Upper lobe of right lung (tissue), 1 donor: ENCODE measurements around the gene C1QTNF8. TPM values are rescaled to one million over a fixed set of nuclear protein-coding genes. Genes with fewer than 3 reads are reported as not detected.

Experiments
- ATAC-seq: fragments of 200-7000 bp; cut with Tn5 transposase; one replicate; pipeline ENCODE4 v1.9.1; 2020; ENCODE audit warnings: mild to moderate bottlenecking, moderate library complexity
- DNase-seq: peaks from one replicate; pipeline ENCODE4 v3.0.0-alpha.2; 2020
- H3K27ac ChIP-seq: fragments of 200-600 bp; one replicate; pipeline ENCODE4 v1.8.0; 2022
- H3K27me3 ChIP-seq: fragments of 200-600 bp; one replicate; pipeline ENCODE4 v1.8.0; 2022; ENCODE audit warnings: mild to moderate bottlenecking
- H3K36me3 ChIP-seq: fragments of 200-600 bp; one replicate; pipeline ENCODE4 v1.8.0; 2022
- H3K4me1 ChIP-seq: fragments of 200-600 bp; one replicate; pipeline ENCODE4 v1.8.0; 2022
- H3K4me3 ChIP-seq: fragments of 200-600 bp; one replicate; pipeline ENCODE4 v1.8.0; 2022; ENCODE audit warnings: mild to moderate bottlenecking
- H3K9me3 ChIP-seq: fragments of 200-600 bp; one replicate; pipeline ENCODE4 v1.8.0; 2022
- intact Hi-C: fragments of 100-400 bp; cut with DNase I; formaldehyde crosslinking; loops from one replicate; pipeline ENCODE4 v1.11.0; 2022
- total RNA-seq: library from RNA; stranded (reverse); fragmentation: NEBNext Ultra II Directional; extraction: Animal tissue kit (Norgen Biotek cat#: 25700); gene quantifications from one replicate; pipeline ENCODE4 v1.2.1, GENCODE V29; 2021
- TF ChIP-seq, protein P1 (sequence below): fragments of 200-600 bp; IDR thresholded peaks from one replicate; pipeline ENCODE4 v1.8.0; 2022; ENCODE audit warnings: antibody characterized with exemption
- donor health status: DM: no; HTN: yes; CAD: no; lungs with severe emphysema.

Gene C1QTNF8
- total RNA-seq, 1 donor from 2014 or later = not detected

DNA sequence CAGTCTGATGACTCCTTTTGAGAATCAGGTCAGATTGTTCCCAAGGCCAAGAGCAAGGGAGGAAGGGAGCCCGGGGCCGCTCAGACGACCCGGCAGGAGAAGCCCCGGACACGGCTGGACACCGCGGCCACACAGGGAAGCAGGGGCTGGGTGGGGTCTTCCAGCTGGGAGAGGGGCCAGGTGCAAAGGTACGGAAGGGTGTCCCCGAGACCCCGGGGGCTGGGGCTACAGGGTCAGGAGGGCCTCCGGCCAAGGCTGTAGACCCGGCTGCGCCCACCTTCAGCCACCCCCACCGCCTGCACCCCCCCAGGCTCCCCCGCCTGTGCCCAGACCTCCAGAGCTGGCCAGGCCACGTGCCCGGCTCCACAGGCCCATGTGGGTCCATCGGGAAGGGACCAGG lies 21.9 kb upstream of the C1QTNF8 start:
- no peak overlapping the region for H3K27ac ChIP-seq
- DNase-seq (no peak), ATAC-seq (no peak)
- H3K9me3 ChIP-seq = no peaks in the 10 kb centered on the region
- H3K36me3 ChIP-seq = no peaks in the 10 kb centered on the region
- TF ChIP-seq, protein P1, sequence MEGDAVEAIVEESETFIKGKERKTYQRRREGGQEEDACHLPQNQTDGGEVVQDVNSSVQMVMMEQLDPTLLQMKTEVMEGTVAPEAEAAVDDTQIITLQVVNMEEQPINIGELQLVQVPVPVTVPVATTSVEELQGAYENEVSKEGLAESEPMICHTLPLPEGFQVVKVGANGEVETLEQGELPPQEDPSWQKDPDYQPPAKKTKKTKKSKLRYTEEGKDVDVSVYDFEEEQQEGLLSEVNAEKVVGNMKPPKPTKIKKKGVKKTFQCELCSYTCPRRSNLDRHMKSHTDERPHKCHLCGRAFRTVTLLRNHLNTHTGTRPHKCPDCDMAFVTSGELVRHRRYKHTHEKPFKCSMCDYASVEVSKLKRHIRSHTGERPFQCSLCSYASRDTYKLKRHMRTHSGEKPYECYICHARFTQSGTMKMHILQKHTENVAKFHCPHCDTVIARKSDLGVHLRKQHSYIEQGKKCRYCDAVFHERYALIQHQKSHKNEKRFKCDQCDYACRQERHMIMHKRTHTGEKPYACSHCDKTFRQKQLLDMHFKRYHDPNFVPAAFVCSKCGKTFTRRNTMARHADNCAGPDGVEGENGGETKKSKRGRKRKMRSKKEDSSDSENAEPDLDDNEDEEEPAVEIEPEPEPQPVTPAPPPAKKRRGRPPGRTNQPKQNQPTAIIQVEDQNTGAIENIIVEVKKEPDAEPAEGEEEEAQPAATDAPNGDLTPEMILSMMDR = no peak
- H3K27me3 ChIP-seq = peaks cover 16% of the 10 kb centered on the region
- intact Hi-C loops = no loop called here
- H3K4me1 ChIP-seq = no peaks in the 10 kb centered on the region
- no peak overlapping the region for H3K4me3 ChIP-seq

DNA sequence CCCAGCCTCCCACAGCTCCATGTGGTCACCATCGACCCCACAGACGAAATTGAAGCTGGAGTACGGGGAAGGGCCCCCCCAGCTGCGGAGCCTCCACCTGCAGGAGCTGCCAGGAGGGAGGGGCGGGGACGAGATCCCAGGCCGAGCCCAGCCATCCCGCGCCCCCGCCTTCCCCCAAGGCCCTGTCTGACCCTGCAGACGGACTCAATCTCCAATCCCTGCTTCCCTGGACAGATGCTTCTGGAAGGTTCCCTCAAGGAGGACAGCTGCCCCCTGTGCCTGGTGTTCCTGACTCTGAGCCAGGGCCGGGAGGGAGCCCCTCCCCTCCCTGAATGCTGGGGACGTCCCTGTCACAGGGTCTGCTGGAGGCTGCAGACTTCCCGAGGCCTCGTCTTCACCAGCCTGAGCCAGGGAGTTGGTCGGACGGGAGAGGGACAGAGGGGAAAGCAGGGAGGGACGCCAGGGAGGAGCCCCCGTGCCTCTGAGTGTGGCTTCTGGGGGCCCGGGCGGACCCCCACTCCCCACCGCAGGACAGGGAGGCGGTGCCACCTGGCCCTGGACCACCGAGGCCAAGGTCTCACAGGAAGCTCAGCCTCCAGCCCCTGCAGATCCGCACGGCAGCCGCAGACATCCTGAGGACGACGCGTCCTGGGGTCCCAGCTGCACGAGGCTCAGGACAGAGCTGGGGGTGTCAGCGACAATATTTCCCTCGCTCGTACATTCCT lies 21.3 kb upstream of the C1QTNF8 start:
- Histone ChIP-seq H3K27ac (no peak overlapping the region), H3K36me3 (no peaks in the 10 kb centered on the region), H3K9me3 (no peaks in the 10 kb centered on the region), H3K27me3 (peaks cover 16% of the 10 kb centered on the region), H3K4me3 (no peak overlapping the region), H3K4me1 (no peaks in the 10 kb centered on the region)
- TF ChIP-seq, protein P1 = no peak
- intact Hi-C loops = no loop called here
- DNase-seq (no peak), ATAC-seq (no peak)

DNA sequence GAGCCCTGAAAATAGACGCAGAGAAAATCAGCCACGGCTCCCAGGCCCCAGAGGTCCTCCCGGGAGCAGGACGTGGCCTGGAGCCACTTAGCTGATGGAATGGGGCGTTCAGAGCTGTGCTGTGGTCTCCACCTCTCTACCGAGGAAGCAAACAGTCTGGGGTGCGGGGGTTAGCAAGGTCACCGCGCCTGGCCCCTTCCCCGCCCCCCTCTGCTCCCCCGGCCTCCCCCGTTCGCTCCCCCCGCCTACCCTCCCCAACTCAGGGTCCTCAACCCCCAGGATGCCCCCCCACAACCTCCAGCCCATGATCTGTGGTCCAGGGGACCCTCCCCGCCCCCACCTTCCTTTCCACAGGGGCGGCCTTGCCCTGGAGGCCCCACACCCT lies 20.6 kb upstream of the C1QTNF8 start:
- TF ChIP-seq, protein P1 = no peak
- Histone ChIP-seq H3K27ac (no peak overlapping the region), H3K27me3 (peaks cover 16% of the 10 kb centered on the region)

DNA sequence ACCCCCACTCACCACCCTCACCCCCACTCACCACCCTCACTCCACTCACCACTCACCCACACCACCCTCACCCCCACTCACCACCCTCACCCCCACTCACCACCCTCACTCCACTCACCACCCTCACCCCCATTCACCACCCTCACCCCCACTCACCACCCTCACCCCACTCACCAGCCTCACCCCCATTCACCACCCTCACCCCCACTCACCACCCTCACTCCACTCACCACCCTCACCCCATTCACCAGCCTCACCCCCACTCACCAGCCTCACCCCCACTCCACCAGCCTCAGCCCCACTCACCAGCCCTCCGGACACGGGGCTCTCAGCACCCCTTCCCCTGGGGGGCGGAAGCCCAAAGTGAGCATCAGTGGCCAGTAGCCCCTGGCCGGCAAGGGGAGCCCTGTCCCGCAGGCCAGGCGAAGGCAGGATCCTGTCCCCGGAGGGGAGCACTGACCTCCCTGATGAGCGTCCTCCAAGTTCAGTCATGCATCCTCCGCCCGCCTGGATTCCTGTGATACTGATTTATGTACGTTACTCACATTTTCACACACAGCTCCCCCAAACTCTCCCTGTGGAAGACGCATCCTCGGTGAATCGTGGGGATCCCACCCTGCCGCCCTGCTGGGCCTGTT lies 18.0 kb upstream of the C1QTNF8 start:
- TF ChIP-seq, protein P1 = no peak
- intact Hi-C loops = no loop called here

More for the DNA sequence above, 20.6 kb upstream of the C1QTNF8 start:
- Histone ChIP-seq H3K4me1 (no peaks in the 10 kb centered on the region), H3K36me3 (no peaks in the 10 kb centered on the region), H3K9me3 (no peaks in the 10 kb centered on the region), H3K4me3 (no peak overlapping the region)
- ATAC-seq = no peak
- intact Hi-C loops = no loop called here
- no peak for DNase-seq

DNA sequence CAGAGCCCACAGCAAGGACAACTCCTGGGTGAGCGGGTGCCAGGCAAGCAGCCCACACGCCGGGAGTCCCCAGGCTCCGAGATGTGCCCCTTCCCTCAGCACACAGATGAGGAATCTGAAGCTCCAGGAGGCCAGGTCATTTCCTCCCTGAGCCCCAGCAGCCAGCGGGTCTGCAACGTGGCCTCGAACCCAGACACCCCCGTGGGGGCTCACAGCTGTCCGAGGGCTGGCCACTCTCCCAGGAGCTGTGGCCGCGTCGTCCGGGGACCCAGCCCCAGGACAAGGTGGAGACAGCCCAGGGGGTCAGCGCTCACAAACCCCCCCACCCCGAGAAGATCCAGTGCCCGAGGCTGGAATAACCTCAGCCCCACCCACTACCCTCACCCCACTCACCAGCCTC lies 17.4 kb upstream of the C1QTNF8 start:
- DNase-seq = no peak
- Histone ChIP-seq H3K27ac (no peak overlapping the region), H3K4me1 (no peaks in the 10 kb centered on the region), H3K36me3 (no peaks in the 10 kb centered on the region), H3K4me3 (no peak overlapping the region), H3K27me3 (peaks cover 4% of the 10 kb centered on the region), H3K9me3 (no peaks in the 10 kb centered on the region)
- no peak for ATAC-seq
- TF ChIP-seq, protein P1 = no peak
- intact Hi-C loops = no loop called here

More for the DNA sequence above, 18.0 kb upstream of the C1QTNF8 start:
- H3K27ac ChIP-seq = no peak overlapping the region
- no peak overlapping the region for H3K4me3 ChIP-seq
- no peaks in the 10 kb centered on the region for H3K9me3 ChIP-seq
- no peaks in the 10 kb centered on the region for H3K4me1 ChIP-seq
- H3K36me3 ChIP-seq = no peaks in the 10 kb centered on the region
- no peaks in the 10 kb centered on the region for H3K27me3 ChIP-seq
- no peak for DNase-seq
- ATAC-seq = no peak
